GM12873 (cell line): ENCODE results near the gene MRTFB.

Experiments used
- CTCF ChIP-seq: IDR thresholded peaks from 2 replicates; pipeline ENCODE4 v1.5.1; 2012; ENCODE audit warnings: low read depth, mild to moderate bottlenecking, moderate library complexity, low read length, control low read depth; ENCODE audit not compliant: insufficient read depth; ENCODE audit errors: missing control alignments

MRTFB gene

GRCh38 chr16:14309001-14309886 is 238.1 kb downstream of the MRTFB start:
- TF ChIP-seq CTCF, result peak; percentile 58

GRCh38 chr16:14309906-14310305 is 238.8 kb downstream of the MRTFB start:
- no peak for TF ChIP-seq CTCF

- peak; percentile 62 for TF ChIP-seq CTCF
These were observed 239.4 kb downstream of the MRTFB start for GRCh38 chr16:14310519-14310991.

GRCh38 chr16:14314116-14314515 is 243.0 kb downstream of the MRTFB start:
- TF ChIP-seq CTCF, result no peak

GRCh38 chr16:14315683-14316320 is 244.7 kb downstream of the MRTFB start:
- TF ChIP-seq CTCF, result no peak
